Right atrium auricular region (tissue), 2 donors: ENCODE data around the gene RMC1. TPM values are rescaled to one million over a fixed set of nuclear protein-coding genes. Genes with fewer than 3 reads are reported as not detected.

Source experiments
- DNase-seq: peaks from one replicate; pipeline ENCODE4 v3.0.0-alpha.2; 2019; ENCODE audit warnings: low spot score
- H3K27ac ChIP-seq, 2 donors: fragments of 200-600 bp; sonication (generic); 1 replicate in 1 of 2; 2 replicates in 1 of 2; pipeline ENCODE4 v1.5.1; 2016 to 2019
- H3K27me3 ChIP-seq, 2 donors: fragments of 200-600 bp; sonication (generic); one replicate each; pipeline versions ENCODE4 v1.5.1 to v1.6.0; 2017 to 2019
- H3K36me3 ChIP-seq: fragments of 200-600 bp; sonication (generic); one replicate; pipeline ENCODE4 v1.5.1; 2016
- H3K4me1 ChIP-seq, 2 donors: fragments of 200-600 bp; sonication (generic); one replicate each; pipeline versions ENCODE4 v1.5.1 to v1.6.0; 2017 to 2019
- H3K4me3 ChIP-seq, 2 donors: fragments of 200-600 bp; sonication (generic); 1 replicate in 1 of 2; 2 replicates in 1 of 2; pipeline ENCODE4 v1.5.1; 2017 to 2019; ENCODE audit warnings: mild to moderate bottlenecking in 1 of 2, moderate library complexity in 1 of 2
- H3K9me3 ChIP-seq, 2 donors: fragments of 200-600 bp; sonication (generic); one replicate each; pipeline ENCODE4 v1.5.1; 2019
- total RNA-seq, 2 donors: library from RNA; depleted of rRNA; stranded (reverse); fragments of >200 nt; gene quantifications; one replicate each; pipeline ENCODE4 v1.1.0, GENCODE V29; 2016
- TF ChIP-seq, protein P1 (sequence below), 2 donors: fragments of 200-600 bp; sonication (generic); IDR thresholded peaks; one replicate each; pipeline ENCODE4 v1.5.1; 2019; ENCODE audit warnings: antibody characterized with exemption in 2 of 2

The RMC1 gene
- total RNA-seq, 2 donors from 2014 or later: 17.2 TPM

DNA sequence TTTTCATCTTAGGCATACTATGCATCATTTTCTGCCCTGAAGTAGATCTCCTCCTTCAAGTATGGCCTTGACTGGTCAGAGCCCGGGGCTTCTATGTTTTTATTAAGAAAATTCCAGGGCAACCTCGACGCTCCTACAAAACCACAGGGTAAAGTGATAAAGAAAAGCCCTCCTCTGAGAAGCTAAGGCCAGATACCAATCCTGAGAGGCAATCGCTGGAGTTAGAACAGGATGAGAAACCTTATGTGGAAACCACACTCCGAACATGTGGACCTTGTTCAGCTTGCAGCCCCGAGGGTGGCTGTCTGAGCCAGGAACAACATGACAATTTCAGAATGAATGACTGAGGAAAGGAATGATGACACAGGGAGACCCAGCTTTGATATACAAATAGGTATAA, 35.6 kb downstream of the RMC1 start:
- no peaks in the 10 kb centered on the region for H3K27me3 ChIP-seq
- no peak overlapping the region for H3K27ac ChIP-seq
- TF ChIP-seq, protein P1, sequence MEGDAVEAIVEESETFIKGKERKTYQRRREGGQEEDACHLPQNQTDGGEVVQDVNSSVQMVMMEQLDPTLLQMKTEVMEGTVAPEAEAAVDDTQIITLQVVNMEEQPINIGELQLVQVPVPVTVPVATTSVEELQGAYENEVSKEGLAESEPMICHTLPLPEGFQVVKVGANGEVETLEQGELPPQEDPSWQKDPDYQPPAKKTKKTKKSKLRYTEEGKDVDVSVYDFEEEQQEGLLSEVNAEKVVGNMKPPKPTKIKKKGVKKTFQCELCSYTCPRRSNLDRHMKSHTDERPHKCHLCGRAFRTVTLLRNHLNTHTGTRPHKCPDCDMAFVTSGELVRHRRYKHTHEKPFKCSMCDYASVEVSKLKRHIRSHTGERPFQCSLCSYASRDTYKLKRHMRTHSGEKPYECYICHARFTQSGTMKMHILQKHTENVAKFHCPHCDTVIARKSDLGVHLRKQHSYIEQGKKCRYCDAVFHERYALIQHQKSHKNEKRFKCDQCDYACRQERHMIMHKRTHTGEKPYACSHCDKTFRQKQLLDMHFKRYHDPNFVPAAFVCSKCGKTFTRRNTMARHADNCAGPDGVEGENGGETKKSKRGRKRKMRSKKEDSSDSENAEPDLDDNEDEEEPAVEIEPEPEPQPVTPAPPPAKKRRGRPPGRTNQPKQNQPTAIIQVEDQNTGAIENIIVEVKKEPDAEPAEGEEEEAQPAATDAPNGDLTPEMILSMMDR (IDR thresholded peaks at IDR 0.05): no peak
- peaks cover 0 to 18% of the 10 kb centered on the region in 2 donors for H3K4me1 ChIP-seq
- H3K36me3 ChIP-seq: peaks cover 87% of the 10 kb centered on the region
- H3K4me3 ChIP-seq: no peak overlapping the region
- DNase-seq: no peak
- no peaks in the 10 kb centered on the region for H3K9me3 ChIP-seq

DNA sequence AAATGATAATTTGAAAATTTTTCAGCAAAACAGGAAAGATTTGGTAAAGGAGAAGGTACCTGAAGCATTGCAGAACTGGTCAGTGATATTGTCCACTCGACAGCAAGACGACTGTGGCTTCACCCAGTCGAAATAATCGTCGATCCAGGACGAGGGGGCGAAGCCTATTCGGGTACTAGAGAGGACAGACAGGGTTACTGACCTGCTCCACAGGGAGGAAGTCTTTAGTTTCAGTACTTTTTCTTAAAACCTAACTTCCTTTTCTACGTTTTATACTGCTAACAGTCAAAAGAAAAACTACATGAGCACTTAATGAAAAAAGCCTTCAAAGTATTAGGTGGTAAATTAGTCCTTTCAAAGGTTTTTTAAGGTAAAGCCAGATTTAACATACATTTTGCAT, 36.0 kb downstream of the RMC1 start:
- Histone ChIP-seq H3K4me3 (no peak overlapping the region), H3K36me3 (peaks cover 87% of the 10 kb centered on the region), H3K27me3 (no peaks in the 10 kb centered on the region), H3K9me3 (no peaks in the 10 kb centered on the region), H3K4me1 (peaks cover 0 to 18% of the 10 kb centered on the region in 2 donors), H3K27ac (no peak overlapping the region)
- no peak for DNase-seq
- TF ChIP-seq, protein P1 (IDR thresholded peaks at IDR 0.05): no peak

DNA sequence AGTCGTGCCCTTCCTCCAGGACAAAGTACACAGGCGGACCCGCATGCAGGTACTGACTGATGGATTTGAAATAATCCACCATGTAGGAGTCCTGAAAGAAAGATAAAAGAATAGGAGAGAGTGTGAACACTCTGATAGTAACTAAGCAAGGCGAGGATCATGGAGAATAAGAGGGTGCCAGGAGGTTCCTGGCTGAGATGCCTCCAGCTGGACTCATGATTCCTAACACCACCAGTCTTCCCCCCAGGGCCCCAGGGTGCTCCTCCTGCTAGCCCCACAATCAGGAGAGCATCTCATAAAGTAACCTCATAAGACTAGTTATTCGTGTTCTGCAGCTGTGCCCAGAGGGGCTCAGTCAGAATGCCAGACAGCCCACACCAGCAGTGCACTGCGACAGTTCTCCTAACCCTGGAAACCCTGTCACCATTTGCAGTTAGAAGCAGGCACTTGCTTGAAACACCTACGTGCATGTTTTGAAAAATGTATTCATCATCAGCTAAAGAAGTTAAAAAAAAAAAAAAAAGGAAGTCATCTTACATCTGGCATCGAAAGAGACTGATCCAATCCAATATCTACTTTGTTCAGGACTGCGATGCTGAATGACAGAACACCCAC, 36.7 kb downstream of the RMC1 start:
- Histone ChIP-seq H3K4me3 (no peak overlapping the region), H3K9me3 (no peaks in the 10 kb centered on the region), H3K36me3 (peaks cover 87% of the 10 kb centered on the region), H3K27me3 (no peaks in the 10 kb centered on the region), H3K4me1 (peaks cover 0 to 18% of the 10 kb centered on the region in 2 donors), H3K27ac (peak overlapping the region in 1 of 2 donors; percentile 33)
- TF ChIP-seq, protein P1 (IDR thresholded peaks at IDR 0.05): no peak
- DNase-seq: no peak

DNA sequence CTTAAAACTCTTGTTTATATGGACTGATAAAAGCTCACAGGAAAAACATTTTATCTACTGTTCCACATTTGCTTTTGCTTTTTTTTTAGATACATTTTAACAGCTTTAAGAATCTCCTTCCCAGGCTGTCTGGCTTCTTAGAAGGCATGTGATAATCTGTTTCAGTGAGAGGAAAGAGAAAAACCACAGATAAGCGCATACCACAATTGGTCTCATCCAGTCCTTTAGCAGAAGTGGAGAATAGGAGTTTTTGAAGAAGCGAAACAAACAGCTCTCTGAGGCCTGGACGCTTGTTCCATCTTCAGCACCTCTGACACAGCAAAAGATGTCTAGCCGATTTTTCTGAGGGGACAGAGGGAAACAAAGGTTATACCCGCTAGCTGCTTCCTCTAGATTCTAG, 37.6 kb downstream of the RMC1 start:
- Histone ChIP-seq H3K4me3 (no peak overlapping the region), H3K27me3 (no peaks in the 10 kb centered on the region), H3K4me1 (peaks cover 0 to 18% of the 10 kb centered on the region in 2 donors), H3K36me3 (peaks cover 80% of the 10 kb centered on the region), H3K9me3 (no peaks in the 10 kb centered on the region), H3K27ac (peak overlapping the region in 1 of 2 donors; percentile 33)
- DNase-seq: no peak
- TF ChIP-seq, protein P1 (IDR thresholded peaks at IDR 0.05): no peak

DNA sequence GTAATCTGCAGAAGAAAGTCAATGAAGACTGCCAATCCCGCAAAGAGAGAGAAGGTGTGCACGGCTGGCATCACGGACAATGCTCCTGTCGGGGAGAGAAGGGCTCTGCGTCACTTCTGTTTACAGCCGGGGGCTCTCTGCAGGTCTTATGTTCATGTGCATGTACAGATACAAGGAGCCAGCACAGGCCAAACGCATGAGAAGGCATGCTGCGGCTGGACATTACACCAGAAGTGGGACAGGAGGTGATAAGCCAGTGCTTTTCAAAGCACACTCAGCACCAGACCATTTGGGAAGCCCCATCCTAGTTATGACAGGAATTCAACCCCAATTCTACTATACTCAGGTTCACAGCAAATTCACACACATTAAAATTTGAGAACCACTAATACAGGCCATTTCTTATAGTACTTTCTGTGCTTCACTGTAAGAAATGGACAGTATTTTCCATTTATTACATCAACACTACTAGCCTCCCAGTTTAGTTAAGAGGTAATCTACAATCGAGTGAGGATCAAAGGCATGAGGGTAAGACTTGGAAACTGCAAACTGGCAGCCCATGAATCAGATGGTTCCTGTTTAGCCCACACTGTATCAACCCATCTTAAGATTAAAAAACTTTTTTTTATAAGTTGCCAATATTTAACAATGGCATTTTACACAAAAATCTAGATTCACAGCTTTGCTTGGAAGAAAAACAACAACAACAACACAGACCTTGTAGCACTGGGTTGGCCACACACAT, 38.2 kb downstream of the RMC1 start:
- peaks cover 0 to 18% of the 10 kb centered on the region in 2 donors for H3K4me1 ChIP-seq
- TF ChIP-seq, protein P1 (IDR thresholded peaks at IDR 0.05): no peak
- H3K27me3 ChIP-seq: no peaks in the 10 kb centered on the region
- no peaks in the 10 kb centered on the region for H3K9me3 ChIP-seq
- H3K36me3 ChIP-seq: peaks cover 75% of the 10 kb centered on the region
- peak overlapping the region in 1 of 2 donors; percentile 33 for H3K27ac ChIP-seq
- DNase-seq: no peak
- no peak overlapping the region for H3K4me3 ChIP-seq
